Lung microvascular endothelial cell (primary cell): ENCODE results near the gene PTPRD. TPM values are rescaled to one million over a fixed set of nuclear protein-coding genes. Genes with fewer than 3 reads are reported as not detected.

Source experiments
- DNase-seq, 2 donors: peaks; one replicate each; pipeline versions ENCODE4 v3.0.0 to v3.0.0-alpha.2; 2010; ENCODE audit warnings: low read depth in 2 of 2
- total RNA-seq: library from RNA; depleted of rRNA; stranded (reverse); fragments of >200 nt; gene quantifications from 2 replicates; pipeline ENCODE4 v1.2.1, GENCODE V29; 2014

Gene PTPRD
- total RNA-seq, 1 donor from 2014 or later: 1.2 TPM

GRCh38 chr9:8917956-8918739 lies 1694.7 kb downstream of the PTPRD start:
- no peak for DNase-seq

GRCh38 chr9:8916771-8917170 lies 1696.0 kb downstream of the PTPRD start:
- DNase-seq: no peak

- no peak for DNase-seq
Measured at GRCh38 chr9:8907868-8908267, 1704.9 kb downstream of the PTPRD start.

- no peak for DNase-seq
Measured at GRCh38 chr9:8905731-8906130, 1707.1 kb downstream of the PTPRD start.

GRCh38 chr9:8904771-8905515 lies 1707.9 kb downstream of the PTPRD start:
- no peak for DNase-seq

GRCh38 chr9:8903077-8903476 lies 1709.7 kb downstream of the PTPRD start:
- no peak for DNase-seq

GRCh38 chr9:8901146-8901545 lies 1711.7 kb downstream of the PTPRD start:
- DNase-seq: no peak

GRCh38 chr9:8899511-8899910 lies 1713.3 kb downstream of the PTPRD start:
- no peak for DNase-seq

- DNase-seq: peak; percentile 3 to 69
Measured at GRCh38 chr9:8895861-8896224, 1717.0 kb downstream of the PTPRD start.

GRCh38 chr9:8895106-8895860 lies 1717.5 kb downstream of the PTPRD start:
- no peak for DNase-seq

GRCh38 chr9:8890695-8891094 lies 1722.1 kb downstream of the PTPRD start:
- DNase-seq: no peak

GRCh38 chr9:8889100-8889499 lies 1723.7 kb downstream of the PTPRD start:
- no peak for DNase-seq

GRCh38 chr9:8888591-8888990 lies 1724.2 kb downstream of the PTPRD start:
- DNase-seq: no peak

GRCh38 chr9:8887369-8887768 lies 1725.4 kb downstream of the PTPRD start:
- no peak for DNase-seq

GRCh38 chr9:8883321-8883720 lies 1729.5 kb downstream of the PTPRD start:
- no peak for DNase-seq

GRCh38 chr9:8880060-8880459 lies 1732.7 kb downstream of the PTPRD start:
- DNase-seq: no peak

GRCh38 chr9:8879284-8879683 lies 1733.5 kb downstream of the PTPRD start:
- no peak for DNase-seq

- no peak for DNase-seq
Measured at GRCh38 chr9:8877753-8878494, 1734.9 kb downstream of the PTPRD start.

- no peak for DNase-seq
Measured at GRCh38 chr9:8876303-8876702, 1736.5 kb downstream of the PTPRD start.

GRCh38 chr9:8874482-8874881 lies 1738.3 kb downstream of the PTPRD start:
- DNase-seq: no peak

GRCh38 chr9:8872802-8873201 lies 1740.0 kb downstream of the PTPRD start:
- no peak for DNase-seq
